Suprapubic skin (tissue), 4 donors: ENCODE results near the gene USB1. TPM values are rescaled to one million over a fixed set of nuclear protein-coding genes. Genes with fewer than 3 reads are reported as not detected.

Source experiments
- DNase-seq, 2 donors: peaks; one replicate each; pipeline ENCODE4 v3.0.0-alpha.2; 2019; ENCODE audit warnings: low spot score in 2 of 2
- H3K27ac ChIP-seq: fragments of 200-600 bp; sonication (generic); one replicate; pipeline ENCODE4 v1.5.1; 2019
- H3K27me3 ChIP-seq: fragments of 200-600 bp; sonication (generic); one replicate; pipeline ENCODE4 v1.5.1; 2019
- H3K36me3 ChIP-seq: fragments of 200-600 bp; sonication (generic); one replicate; pipeline ENCODE4 v1.5.1; 2019
- H3K4me1 ChIP-seq: fragments of 200-600 bp; sonication (generic); one replicate; pipeline ENCODE4 v1.5.1; 2019
- H3K4me3 ChIP-seq: fragments of 200-600 bp; sonication (generic); one replicate; pipeline ENCODE4 v1.5.1; 2019; ENCODE audit warnings: mild to moderate bottlenecking
- H3K9me3 ChIP-seq: fragments of 200-600 bp; sonication (generic); one replicate; pipeline ENCODE4 v1.5.1; 2019
- CTCF ChIP-seq, 2 donors: fragments of 200-600 bp in 1 of 2; fragments of 450-650 bp in 1 of 2; sonication (generic) in 1 of 2; IDR thresholded peaks; one replicate each; pipeline ENCODE4 v1.5.1; 2016 to 2019; ENCODE audit warnings: antibody characterized with exemption in 2 of 2, mild to moderate bottlenecking in 1 of 2, moderate library complexity in 1 of 2
- EP300 ChIP-seq: sonication (generic); formaldehyde crosslinking; IDR thresholded peaks from one replicate; pipeline ENCODE4 v1.6.1; 2017; ENCODE audit warnings: antibody characterized with exemption
- POLR2A ChIP-seq, 2 donors: fragments of 450-650 bp; IDR thresholded peaks; one replicate each; pipeline ENCODE4 v1.6.1; 2017; ENCODE audit warnings: antibody characterized with exemption in 2 of 2, mild to moderate bottlenecking in 2 of 2, moderate library complexity in 2 of 2
- POLR2AphosphoS5 ChIP-seq, 3 donors: sonication (generic); formaldehyde crosslinking; IDR thresholded peaks; one replicate each; pipeline ENCODE4 v1.6.1; 2017; ENCODE audit warnings: antibody characterized with exemption in 3 of 3
- WGBS: methylation state at CpG from one replicate; pipeline ENCODE4 v1.1.5; 2018; 5-methylcytosine and 5-hydroxymethylcytosine counted together
- total RNA-seq, 4 donors: library from RNA; depleted of rRNA; stranded (reverse); fragments of >200 nt; gene quantifications; one replicate each; pipeline ENCODE4 v1.1.0, GENCODE V29; 2016

The USB1 gene
- total RNA-seq, 4 donors from 2014 or later: 16.1 to 36.5 (median 19.8) TPM

- Histone ChIP-seq H3K36me3 (no peaks in the 10 kb centered on the region), H3K4me3 (no peak overlapping the region), H3K9me3 (no peaks in the 10 kb centered on the region), H3K27ac (no peak overlapping the region), H3K27me3 (no peaks in the 10 kb centered on the region), H3K4me1 (no peaks in the 10 kb centered on the region)
- no peak for TF ChIP-seq POLR2A (IDR thresholded peaks at IDR 0.05)
- no peak for TF ChIP-seq POLR2AphosphoS5 (IDR thresholded peaks at IDR 0.05)
- no peak for TF ChIP-seq EP300
- no peak for TF ChIP-seq CTCF (IDR thresholded peaks at IDR 0.05)
- WGBS: 91% methylated on average over 4 of the region's 10 CpGs
- no peak for DNase-seq
Observed at GRCh38 chr16:57964157-57964700, 37.0 kb upstream of the USB1 start.

DNA sequence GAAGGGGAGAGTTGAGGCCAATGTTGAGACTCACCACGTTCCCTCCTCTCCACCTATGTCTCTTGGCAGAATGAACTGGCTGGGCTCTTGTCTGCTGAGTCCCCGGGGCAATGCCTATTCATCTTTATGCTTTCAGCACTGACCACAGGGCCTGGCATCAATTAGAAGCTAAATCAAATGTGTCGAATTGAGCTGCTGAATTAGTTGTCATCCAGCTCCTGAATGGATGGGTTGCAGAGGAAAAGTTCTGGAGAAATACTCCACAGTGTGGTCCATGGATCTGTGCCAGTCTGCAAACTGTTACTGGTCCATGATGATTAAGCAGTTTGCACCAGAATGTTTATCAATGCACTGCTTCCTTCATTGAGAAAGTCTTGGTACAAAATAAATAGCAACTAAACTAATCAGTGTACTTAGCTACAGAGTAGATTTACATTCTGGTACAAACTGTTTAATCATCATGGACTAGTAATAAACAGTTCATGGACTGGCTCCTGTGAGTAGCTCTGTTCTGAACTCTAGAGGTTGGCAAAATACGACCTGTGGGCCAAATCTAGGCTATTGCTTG lies 34.9 kb upstream of the USB1 start:
- WGBS: 44% methylated on average over 4 of the region's 4 CpGs
- Histone ChIP-seq H3K27me3 (peaks cover under 1% of the 10 kb centered on the region), H3K9me3 (no peaks in the 10 kb centered on the region), H3K4me3 (no peak overlapping the region), H3K36me3 (no peaks in the 10 kb centered on the region), H3K27ac (no peak overlapping the region), H3K4me1 (no peaks in the 10 kb centered on the region)
- TF ChIP-seq POLR2A (IDR thresholded peaks at IDR 0.05): no peak
- TF ChIP-seq POLR2AphosphoS5 (IDR thresholded peaks at IDR 0.05): no peak
- TF ChIP-seq CTCF (IDR thresholded peaks at IDR 0.05): no peak
- TF ChIP-seq EP300: no peak
- DNase-seq: no peak

GRCh38 chr16:57966986-57967385 lies 34.2 kb upstream of the USB1 start:
- peaks cover 5% of the 10 kb centered on the region for H3K27me3 ChIP-seq
- no peaks in the 10 kb centered on the region for H3K4me1 ChIP-seq
- no peak for TF ChIP-seq EP300
- TF ChIP-seq CTCF (IDR thresholded peaks at IDR 0.05): no peak
- no peak for TF ChIP-seq POLR2A (IDR thresholded peaks at IDR 0.05)
- no peak for TF ChIP-seq POLR2AphosphoS5 (IDR thresholded peaks at IDR 0.05)
- no peaks in the 10 kb centered on the region for H3K36me3 ChIP-seq
- WGBS: 87% methylated on average over 9 of the region's 9 CpGs
- no peak overlapping the region for H3K27ac ChIP-seq
- H3K9me3 ChIP-seq: no peaks in the 10 kb centered on the region
- H3K4me3 ChIP-seq: no peak overlapping the region
- no peak for DNase-seq

GRCh38 chr16:57967916-57968315 lies 33.3 kb upstream of the USB1 start:
- no peak for DNase-seq
- H3K36me3 ChIP-seq: no peaks in the 10 kb centered on the region
- H3K4me1 ChIP-seq: no peaks in the 10 kb centered on the region
- peaks cover 5% of the 10 kb centered on the region for H3K27me3 ChIP-seq
- TF ChIP-seq CTCF (IDR thresholded peaks at IDR 0.05): no peak
- no peak for TF ChIP-seq POLR2AphosphoS5 (IDR thresholded peaks at IDR 0.05)
- no peak for TF ChIP-seq POLR2A (IDR thresholded peaks at IDR 0.05)
- no peak for TF ChIP-seq EP300
- no peaks in the 10 kb centered on the region for H3K9me3 ChIP-seq
- no peak overlapping the region for H3K27ac ChIP-seq
- no peak overlapping the region for H3K4me3 ChIP-seq

GRCh38 chr16:57969451-57970123 lies 31.6 kb upstream of the USB1 start:
- Histone ChIP-seq H3K9me3 (no peaks in the 10 kb centered on the region), H3K4me3 (no peak overlapping the region), H3K27ac (no peak overlapping the region), H3K27me3 (peaks cover 5% of the 10 kb centered on the region), H3K4me1 (no peaks in the 10 kb centered on the region), H3K36me3 (no peaks in the 10 kb centered on the region)
- TF ChIP-seq EP300 (no peak), POLR2A (IDR thresholded peaks at IDR 0.05) (no peak), POLR2AphosphoS5 (IDR thresholded peaks at IDR 0.05) (no peak), CTCF (IDR thresholded peaks at IDR 0.05) (no peak)
- DNase-seq: no peak
- WGBS: 87% methylated on average over 8 of the region's 10 CpGs
